Measurements from ENCODE around the gene ARHGEF7. TPM values are rescaled to one million over a fixed set of nuclear protein-coding genes. Genes with fewer than 3 reads are reported as not detected.
A peak's percentile ranks its signal among the peaks of the same experiment; 100 is the strongest.

ARHGEF7 gene, protein sequence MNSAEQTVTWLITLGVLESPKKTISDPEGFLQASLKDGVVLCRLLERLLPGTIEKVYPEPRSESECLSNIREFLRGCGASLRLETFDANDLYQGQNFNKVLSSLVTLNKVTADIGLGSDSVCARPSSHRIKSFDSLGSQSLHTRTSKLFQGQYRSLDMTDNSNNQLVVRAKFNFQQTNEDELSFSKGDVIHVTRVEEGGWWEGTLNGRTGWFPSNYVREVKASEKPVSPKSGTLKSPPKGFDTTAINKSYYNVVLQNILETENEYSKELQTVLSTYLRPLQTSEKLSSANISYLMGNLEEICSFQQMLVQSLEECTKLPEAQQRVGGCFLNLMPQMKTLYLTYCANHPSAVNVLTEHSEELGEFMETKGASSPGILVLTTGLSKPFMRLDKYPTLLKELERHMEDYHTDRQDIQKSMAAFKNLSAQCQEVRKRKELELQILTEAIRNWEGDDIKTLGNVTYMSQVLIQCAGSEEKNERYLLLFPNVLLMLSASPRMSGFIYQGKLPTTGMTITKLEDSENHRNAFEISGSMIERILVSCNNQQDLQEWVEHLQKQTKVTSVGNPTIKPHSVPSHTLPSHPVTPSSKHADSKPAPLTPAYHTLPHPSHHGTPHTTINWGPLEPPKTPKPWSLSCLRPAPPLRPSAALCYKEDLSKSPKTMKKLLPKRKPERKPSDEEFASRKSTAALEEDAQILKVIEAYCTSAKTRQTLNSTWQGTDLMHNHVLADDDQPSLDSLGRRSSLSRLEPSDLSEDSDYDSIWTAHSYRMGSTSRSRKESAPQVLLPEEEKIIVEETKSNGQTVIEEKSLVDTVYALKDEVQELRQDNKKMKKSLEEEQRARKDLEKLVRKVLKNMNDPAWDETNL
- total RNA-seq (46.8 and 49.5 TPM in 2 replicates), polyA plus RNA-seq (30.1 and 35.4 TPM in 2 replicates)

DNA sequence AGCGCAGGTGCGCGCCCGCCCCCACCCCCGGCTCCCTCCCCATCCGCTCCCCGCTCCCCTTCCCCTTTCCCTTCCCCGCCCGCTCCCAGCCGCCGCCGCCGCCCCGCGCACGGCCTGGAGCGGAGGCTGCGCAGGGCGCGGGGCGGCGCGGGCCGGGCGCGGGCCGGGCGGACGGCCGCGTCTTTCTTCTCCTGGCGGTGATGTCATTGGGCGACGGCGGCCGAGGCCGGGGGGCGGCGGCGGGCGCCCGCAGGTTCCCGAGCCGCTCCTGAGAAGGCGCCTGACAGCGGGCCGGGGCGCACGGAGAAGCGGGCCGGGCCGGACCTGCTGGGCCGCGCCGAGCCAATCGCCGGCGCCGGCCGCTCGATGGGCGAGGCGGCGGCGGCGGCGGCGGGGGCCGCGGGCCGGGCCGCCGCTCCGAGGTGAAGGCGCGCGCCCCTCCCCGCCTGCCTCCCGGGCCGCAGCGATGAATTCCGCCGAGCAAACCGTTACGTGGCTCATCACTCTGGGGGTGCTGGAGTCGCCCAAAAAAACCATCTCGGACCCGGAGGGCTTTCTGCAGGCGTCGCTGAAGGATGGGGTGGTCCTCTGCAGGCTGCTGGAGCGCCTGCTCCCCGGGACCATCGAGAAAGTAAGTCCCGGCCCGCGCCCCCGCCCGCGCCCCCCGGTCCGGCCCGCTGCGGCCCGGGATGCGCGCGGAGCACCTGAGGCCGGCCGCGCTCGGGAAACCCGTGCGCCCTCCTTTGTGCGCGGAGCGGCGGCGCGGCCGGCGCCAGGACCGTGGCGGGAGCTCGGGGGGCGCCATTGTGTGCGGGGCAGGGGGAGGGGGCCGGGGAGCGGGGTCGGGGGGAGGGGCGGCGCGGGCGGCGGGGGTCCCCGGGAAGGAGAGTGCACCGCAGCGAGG is at the start of gene ARHGEF7:
Gene ARHGEF7, plus strand, starts transcription at position 250 of the 904 bp plus-strand sequence. Its CDS starts 217 bp downstream, at position 467.
- no peaks in the 10 kb centered on the region for H4K20me1 ChIP-seq (ENCODE audit: insufficient read depth, poor library complexity, severe bottlenecking)
- H3K27me3 ChIP-seq: peaks cover 79% of the 10 kb centered on the region
- H3K4me3 ChIP-seq: peak within 1 kb of the TSS; percentile 41
- peak within 1 kb of the TSS; percentile 59 for H2AFZ ChIP-seq
- no peaks in the 10 kb centered on the region for H3K79me2 ChIP-seq
- peak within 1 kb of the TSS; percentile 96 for H3K4me2 ChIP-seq
- H3K4me1 ChIP-seq (ENCODE audit: insufficient read depth): peaks cover 33% of the 10 kb centered on the region
- H3K36me3 ChIP-seq (replicated peaks; ENCODE audit: insufficient read depth, low read depth): no peaks in the 10 kb centered on the region
- TF ChIP-seq EZH2phosphoT487 (IDR thresholded peaks at IDR 0.05; ENCODE audit: low read depth, severe bottlenecking, unreplicated experiment): no peak
- TF ChIP-seq EZH2 (IDR thresholded peaks at IDR 0.05; ENCODE audit: borderline replicate concordance): no peak
- TF ChIP-seq, protein P1, sequence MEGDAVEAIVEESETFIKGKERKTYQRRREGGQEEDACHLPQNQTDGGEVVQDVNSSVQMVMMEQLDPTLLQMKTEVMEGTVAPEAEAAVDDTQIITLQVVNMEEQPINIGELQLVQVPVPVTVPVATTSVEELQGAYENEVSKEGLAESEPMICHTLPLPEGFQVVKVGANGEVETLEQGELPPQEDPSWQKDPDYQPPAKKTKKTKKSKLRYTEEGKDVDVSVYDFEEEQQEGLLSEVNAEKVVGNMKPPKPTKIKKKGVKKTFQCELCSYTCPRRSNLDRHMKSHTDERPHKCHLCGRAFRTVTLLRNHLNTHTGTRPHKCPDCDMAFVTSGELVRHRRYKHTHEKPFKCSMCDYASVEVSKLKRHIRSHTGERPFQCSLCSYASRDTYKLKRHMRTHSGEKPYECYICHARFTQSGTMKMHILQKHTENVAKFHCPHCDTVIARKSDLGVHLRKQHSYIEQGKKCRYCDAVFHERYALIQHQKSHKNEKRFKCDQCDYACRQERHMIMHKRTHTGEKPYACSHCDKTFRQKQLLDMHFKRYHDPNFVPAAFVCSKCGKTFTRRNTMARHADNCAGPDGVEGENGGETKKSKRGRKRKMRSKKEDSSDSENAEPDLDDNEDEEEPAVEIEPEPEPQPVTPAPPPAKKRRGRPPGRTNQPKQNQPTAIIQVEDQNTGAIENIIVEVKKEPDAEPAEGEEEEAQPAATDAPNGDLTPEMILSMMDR (IDR thresholded peaks at IDR 0.05; ENCODE audit: poor library complexity): no peak
- no peaks in the 10 kb centered on the region for H3K9me3 ChIP-seq (ENCODE audit: low read depth)
- WGBS (ENCODE audit: low lambda C conversion rate, missing lambda C conversion rate): 0% methylated on average over 17 of the region's 137 CpGs
- peak; percentile 57 for DNase-seq (ENCODE audit: low spot score)
- H3K27ac ChIP-seq: peak within 1 kb of the TSS; percentile 95
- H3K9me2 ChIP-seq (replicated peaks; ENCODE audit: insufficient read depth): no peaks in the 10 kb centered on the region

DNA sequence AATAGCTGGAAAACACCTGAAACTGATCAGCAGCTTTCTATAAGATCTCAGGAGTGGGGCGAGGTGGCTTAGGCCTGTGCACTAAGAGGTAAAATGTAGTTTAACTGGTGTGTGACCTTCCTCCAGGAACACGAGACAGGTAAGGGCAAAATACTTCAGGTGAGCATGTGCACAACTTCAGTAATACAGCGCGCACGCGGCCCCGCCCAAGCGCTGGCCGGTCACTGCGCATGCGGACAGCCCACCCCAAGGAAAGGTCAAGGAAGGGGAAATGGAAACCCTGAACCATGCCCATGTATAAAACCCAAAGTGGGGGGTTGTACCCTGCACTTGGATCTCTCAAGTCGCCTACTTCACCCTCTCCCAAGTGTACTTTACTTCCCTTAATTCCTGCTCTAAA is 49.4 kb upstream of the ARHGEF7 start:
- no peaks in the 10 kb centered on the region for H3K79me2 ChIP-seq
- DNase-seq (ENCODE audit: low spot score): no peak
- no peaks in the 10 kb centered on the region for H3K27me3 ChIP-seq
- no peak for TF ChIP-seq EZH2 (IDR thresholded peaks at IDR 0.05; ENCODE audit: borderline replicate concordance)
- TF ChIP-seq, protein P1 (IDR thresholded peaks at IDR 0.05; ENCODE audit: poor library complexity): no peak
- no peak for TF ChIP-seq EZH2phosphoT487 (IDR thresholded peaks at IDR 0.05; ENCODE audit: low read depth, severe bottlenecking, unreplicated experiment)
- WGBS (ENCODE audit: low lambda C conversion rate, missing lambda C conversion rate): 88% methylated on average over 12 of the region's 12 CpGs
- no peaks in the 10 kb centered on the region for H3K9me3 ChIP-seq (ENCODE audit: low read depth)
- H3K36me3 ChIP-seq (replicated peaks; ENCODE audit: insufficient read depth, low read depth): no peaks in the 10 kb centered on the region
- H2AFZ ChIP-seq: no peak overlapping the region
- no peak overlapping the region for H3K4me2 ChIP-seq
- H3K9me2 ChIP-seq (replicated peaks; ENCODE audit: insufficient read depth): no peaks in the 10 kb centered on the region
- H3K4me3 ChIP-seq: no peak overlapping the region
- no peaks in the 10 kb centered on the region for H4K20me1 ChIP-seq (ENCODE audit: insufficient read depth, poor library complexity, severe bottlenecking)
- no peak overlapping the region for H3K27ac ChIP-seq
- H3K4me1 ChIP-seq (ENCODE audit: insufficient read depth): peaks cover 3% of the 10 kb centered on the region

DNA sequence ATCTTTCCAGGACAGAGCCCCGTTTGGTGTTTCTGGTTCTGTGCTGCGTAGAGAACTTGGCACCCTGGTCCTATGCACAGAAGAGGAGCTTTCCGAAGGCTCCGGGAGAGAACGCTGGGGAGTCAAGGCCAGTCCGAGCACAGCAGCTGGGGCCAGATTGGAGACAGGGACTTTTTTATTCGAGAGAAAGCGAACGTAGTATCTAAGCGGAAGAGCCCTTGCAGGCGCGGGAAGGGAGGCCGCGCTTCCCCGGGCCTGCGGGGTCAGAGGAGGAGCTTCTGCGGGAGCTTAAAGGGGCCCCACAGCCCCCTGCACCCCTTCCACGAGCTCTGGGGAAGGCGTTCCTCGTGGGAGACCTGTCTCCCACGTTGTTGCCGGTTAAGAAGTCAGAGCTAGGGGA is 48.6 kb upstream of the ARHGEF7 start:
- Histone ChIP-seq H3K27ac (no peak overlapping the region), H3K4me1 (ENCODE audit: insufficient read depth) (peaks cover 3% of the 10 kb centered on the region), H4K20me1 (ENCODE audit: insufficient read depth, poor library complexity, severe bottlenecking) (no peaks in the 10 kb centered on the region), H3K9me2 (replicated peaks; ENCODE audit: insufficient read depth) (no peaks in the 10 kb centered on the region), H3K9me3 (ENCODE audit: low read depth) (no peaks in the 10 kb centered on the region), H3K4me3 (no peak overlapping the region), H3K27me3 (no peaks in the 10 kb centered on the region), H3K79me2 (no peaks in the 10 kb centered on the region), H3K4me2 (peak overlapping the region; percentile 96), H3K36me3 (replicated peaks; ENCODE audit: insufficient read depth, low read depth) (no peaks in the 10 kb centered on the region), H2AFZ (peak overlapping the region; percentile 89)
- 69% methylated on average over 22 of the region's 22 CpGs for WGBS (ENCODE audit: low lambda C conversion rate, missing lambda C conversion rate)
- TF ChIP-seq, protein P1 (IDR thresholded peaks at IDR 0.05; ENCODE audit: poor library complexity): no peak
- TF ChIP-seq EZH2phosphoT487 (IDR thresholded peaks at IDR 0.05; ENCODE audit: low read depth, severe bottlenecking, unreplicated experiment) (no peak), EZH2 (IDR thresholded peaks at IDR 0.05; ENCODE audit: borderline replicate concordance) (no peak)
- DNase-seq (ENCODE audit: low spot score): no peak
